ENCODE measurements around the gene THTPA.
A peak's percentile ranks its signal among the peaks of the same experiment; 100 is the strongest.
"Not testable (repeated sequence)": the region's sequence is repeated elsewhere in the genome, so short reads cannot be mapped to it uniquely, and the experiment has no call there.

THTPA gene

DNA sequence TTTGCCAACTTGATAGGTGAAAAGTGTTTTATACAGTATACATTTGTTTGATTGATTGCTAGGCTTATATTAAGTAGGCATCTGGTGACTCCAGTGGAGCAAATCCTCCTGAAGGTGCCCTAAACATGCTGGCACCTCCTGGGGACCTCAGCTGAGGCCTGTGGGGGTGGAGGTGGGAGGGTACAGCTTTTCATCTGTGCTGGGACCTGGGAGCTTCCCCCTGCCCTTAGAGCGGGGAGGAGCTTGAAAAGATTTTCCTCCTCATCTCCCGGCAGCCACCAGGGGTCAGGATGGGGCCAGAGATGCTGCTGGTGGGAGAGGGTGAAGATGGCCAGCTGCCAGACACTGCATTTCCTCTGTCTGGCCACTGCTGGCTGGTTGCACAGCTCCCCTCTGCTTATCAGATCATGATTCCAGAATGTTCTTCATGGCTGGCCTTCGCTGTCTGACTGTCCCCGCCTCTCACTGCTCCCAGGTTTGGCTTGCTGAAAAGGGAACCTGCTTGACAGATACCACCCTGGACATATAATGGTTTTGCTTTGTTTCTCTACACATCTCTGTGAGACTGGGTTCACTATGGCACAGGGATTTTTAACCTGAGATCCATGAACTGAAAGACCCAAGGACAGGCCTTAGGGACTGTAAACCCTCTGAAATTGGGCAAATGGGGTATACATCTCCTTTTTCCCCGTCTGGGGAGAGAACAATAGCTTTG lies 33.0 kb downstream of the THTPA start:
- Histone ChIP-seq H2BK15ac (ENCODE audit: low read length) (no peak overlapping the region), H2BK12ac (ENCODE audit: low read length) (no peak overlapping the region), H3K4me2 (ENCODE audit: insufficient read depth, low read length, poor library complexity, severe bottlenecking) (no peak overlapping the region), H2AFZ (ENCODE audit: low read length) (peak overlapping the region; percentile 83), H3K9ac (ENCODE audit: low read depth, low read length, poor library complexity) (no peak overlapping the region), H4K91ac (ENCODE audit: low read depth, low read length, poor library complexity) (no peak overlapping the region), H2BK120ac (ENCODE audit: low read depth, low read length) (no peak overlapping the region), H3K4ac (ENCODE audit: low read length) (no peak overlapping the region), H3K14ac (ENCODE audit: low read length) (no peak overlapping the region), H2BK5ac (ENCODE audit: low read length) (no peak overlapping the region), H2AK5ac (ENCODE audit: low read depth, low read length) (no peak overlapping the region), H3K18ac (ENCODE audit: low read length) (no peak overlapping the region), H3K79me1 (ENCODE audit: low read depth, low read length) (no peaks in the 10 kb centered on the region), H3K9me3 (replicated peaks in 1 of 2; ENCODE audit: control insufficient read depth in 2 of 2, insufficient read depth in 1 of 2, low read depth in 1 of 2, low read length in 2 of 2) (no peaks in the 10 kb centered on the region), H4K8ac (ENCODE audit: low read depth, low read length) (no peak overlapping the region), H3K23ac (ENCODE audit: low read depth, low read length, poor library complexity) (no peak overlapping the region), H3K36me3 (replicated peaks in 1 of 2; ENCODE audit: control insufficient read depth in 2 of 2, insufficient read depth in 2 of 2, low read length in 2 of 2) (no peaks in the 10 kb centered on the region), H3K27ac (replicated peaks; ENCODE audit: low read length) (no peak overlapping the region), H3K4me1 (ENCODE audit: control insufficient read depth in 2 of 2, insufficient read depth in 1 of 2, low read depth in 1 of 2, low read length in 2 of 2) (peaks cover 0 to 3% of the 10 kb centered on the region in 2 donors), H3K27me3 (ENCODE audit: control insufficient read depth in 3 of 3, insufficient read depth in 3 of 3, low read depth in 1 of 3, low read length in 3 of 3) (no peaks in the 10 kb centered on the region), H3K4me3 (ENCODE audit: low read length in 2 of 2) (no peak overlapping the region)
- DNase-seq (ENCODE audit: low spot score), result peak; percentile 65
- WGBS, 2 donors (ENCODE audit: extremely low coverage in 2 of 2, insufficient read length in 2 of 2, insufficient replicate concordance in 1 of 2), result no CpG with 5 or more reads among the region's 5 CpGs

DNA sequence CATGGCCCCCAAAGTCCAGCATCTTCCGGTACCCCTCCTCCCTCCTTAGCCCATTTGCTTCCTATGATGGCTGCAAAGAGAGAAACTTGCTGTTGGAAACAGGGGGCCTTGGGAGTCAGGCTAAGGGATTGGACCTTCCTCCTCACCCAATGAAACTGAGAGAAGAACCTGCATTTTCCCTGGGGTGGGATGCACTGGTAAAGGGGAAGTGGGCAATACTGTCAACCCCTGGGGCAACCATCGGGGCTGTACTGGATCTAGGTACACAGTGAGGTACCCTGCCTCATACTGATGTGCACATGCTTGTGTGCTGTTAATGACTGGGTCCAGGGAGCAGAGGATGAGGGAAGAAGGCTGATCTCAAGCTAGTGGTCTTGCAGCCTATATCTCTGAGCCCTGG lies 33.5 kb downstream of the THTPA start:
- no peaks in the 10 kb centered on the region for H3K9me3 ChIP-seq (replicated peaks in 1 of 2; ENCODE audit: control insufficient read depth in 2 of 2, insufficient read depth in 1 of 2, low read depth in 1 of 2, low read length in 2 of 2)
- H2BK5ac ChIP-seq (ENCODE audit: low read length), result no peak overlapping the region
- H3K18ac ChIP-seq (ENCODE audit: low read length), result no peak overlapping the region
- no peak overlapping the region for H3K4me3 ChIP-seq (ENCODE audit: low read length in 2 of 2)
- H2AFZ ChIP-seq (ENCODE audit: low read length), result peak overlapping the region; percentile 83
- H3K36me3 ChIP-seq (replicated peaks in 1 of 2; ENCODE audit: control insufficient read depth in 2 of 2, insufficient read depth in 2 of 2, low read length in 2 of 2), result no peaks in the 10 kb centered on the region
- H2BK12ac ChIP-seq (ENCODE audit: low read length), result no peak overlapping the region
- H3K79me1 ChIP-seq (ENCODE audit: low read depth, low read length), result no peaks in the 10 kb centered on the region
- peak overlapping the region; percentile 47 for H2AK5ac ChIP-seq (ENCODE audit: low read depth, low read length)
- no peaks in the 10 kb centered on the region for H3K27me3 ChIP-seq (ENCODE audit: control insufficient read depth in 3 of 3, insufficient read depth in 3 of 3, low read depth in 1 of 3, low read length in 3 of 3)
- H4K91ac ChIP-seq (ENCODE audit: low read depth, low read length, poor library complexity), result no peak overlapping the region
- H4K8ac ChIP-seq (ENCODE audit: low read depth, low read length), result no peak overlapping the region
- H3K23ac ChIP-seq (ENCODE audit: low read depth, low read length, poor library complexity), result no peak overlapping the region
- H3K4me2 ChIP-seq (ENCODE audit: insufficient read depth, low read length, poor library complexity, severe bottlenecking), result no peak overlapping the region
- no peak overlapping the region for H2BK15ac ChIP-seq (ENCODE audit: low read length)
- no peak overlapping the region for H3K14ac ChIP-seq (ENCODE audit: low read length)
- WGBS, 2 donors (ENCODE audit: extremely low coverage in 2 of 2, insufficient read length in 2 of 2, insufficient replicate concordance in 1 of 2), result no CpG with 5 or more reads among the region's 2 CpGs
- H2BK120ac ChIP-seq (ENCODE audit: low read depth, low read length), result no peak overlapping the region
- no peak overlapping the region for H3K27ac ChIP-seq (replicated peaks; ENCODE audit: low read length)
- no peak overlapping the region for H3K4ac ChIP-seq (ENCODE audit: low read length)
- H3K9ac ChIP-seq (ENCODE audit: low read depth, low read length, poor library complexity), result no peak overlapping the region
- H3K4me1 ChIP-seq (ENCODE audit: control insufficient read depth in 2 of 2, insufficient read depth in 1 of 2, low read depth in 1 of 2, low read length in 2 of 2), result peaks cover 0 to 3% of the 10 kb centered on the region in 2 donors
- no peak for DNase-seq (ENCODE audit: low spot score)

DNA sequence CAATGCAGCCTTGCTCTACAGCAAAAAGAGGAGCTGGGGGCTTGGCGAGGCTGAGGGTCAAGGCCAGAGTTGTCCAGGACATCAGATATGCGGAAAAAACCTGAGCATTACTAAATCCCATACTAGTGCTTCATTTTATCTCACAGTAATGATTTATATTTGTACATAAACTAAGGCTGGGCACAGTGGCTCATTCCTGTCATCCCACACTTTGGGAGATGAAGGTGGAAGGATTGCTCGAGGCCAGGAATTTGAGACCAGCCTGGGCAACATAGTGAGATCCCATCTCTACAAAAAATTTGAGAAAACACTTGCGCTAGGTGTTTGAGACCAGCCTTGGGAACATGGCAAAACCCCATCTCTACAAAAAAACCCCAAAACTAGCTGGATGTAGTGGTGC lies 34.1 kb downstream of the THTPA start:
- Histone ChIP-seq H3K18ac (ENCODE audit: low read length) (no peak overlapping the region), H2BK15ac (ENCODE audit: low read length) (no peak overlapping the region), H2BK120ac (ENCODE audit: low read depth, low read length) (no peak overlapping the region), H3K4me3 (ENCODE audit: low read length in 2 of 2) (no peak overlapping the region), H3K4me1 (ENCODE audit: control insufficient read depth in 2 of 2, insufficient read depth in 1 of 2, low read depth in 1 of 2, low read length in 2 of 2) (peaks cover 0 to 3% of the 10 kb centered on the region in 2 donors), H2AK5ac (ENCODE audit: low read depth, low read length) (no peak overlapping the region), H3K9ac (ENCODE audit: low read depth, low read length, poor library complexity) (no peak overlapping the region), H4K8ac (ENCODE audit: low read depth, low read length) (no peak overlapping the region), H2BK12ac (ENCODE audit: low read length) (no peak overlapping the region), H3K79me1 (ENCODE audit: low read depth, low read length) (no peaks in the 10 kb centered on the region), H2AFZ (ENCODE audit: low read length) (no peak overlapping the region), H3K27me3 (ENCODE audit: control insufficient read depth in 3 of 3, insufficient read depth in 3 of 3, low read depth in 1 of 3, low read length in 3 of 3) (no peaks in the 10 kb centered on the region), H3K9me3 (replicated peaks in 1 of 2; ENCODE audit: control insufficient read depth in 2 of 2, insufficient read depth in 1 of 2, low read depth in 1 of 2, low read length in 2 of 2) (no peaks in the 10 kb centered on the region), H3K27ac (replicated peaks; ENCODE audit: low read length) (no peak overlapping the region), H3K14ac (ENCODE audit: low read length) (no peak overlapping the region), H2BK5ac (ENCODE audit: low read length) (no peak overlapping the region), H3K23ac (ENCODE audit: low read depth, low read length, poor library complexity) (no peak overlapping the region), H3K4ac (ENCODE audit: low read length) (no peak overlapping the region), H3K36me3 (replicated peaks in 1 of 2; ENCODE audit: control insufficient read depth in 2 of 2, insufficient read depth in 2 of 2, low read length in 2 of 2) (no peaks in the 10 kb centered on the region), H3K4me2 (ENCODE audit: insufficient read depth, low read length, poor library complexity, severe bottlenecking) (no peak overlapping the region), H4K91ac (ENCODE audit: low read depth, low read length, poor library complexity) (no peak overlapping the region)
- no CpG with 5 or more reads among the region's 4 CpGs for WGBS, 2 donors (ENCODE audit: extremely low coverage in 2 of 2, insufficient read length in 2 of 2, insufficient replicate concordance in 1 of 2)
- DNase-seq (ENCODE audit: low spot score), result no peak

DNA sequence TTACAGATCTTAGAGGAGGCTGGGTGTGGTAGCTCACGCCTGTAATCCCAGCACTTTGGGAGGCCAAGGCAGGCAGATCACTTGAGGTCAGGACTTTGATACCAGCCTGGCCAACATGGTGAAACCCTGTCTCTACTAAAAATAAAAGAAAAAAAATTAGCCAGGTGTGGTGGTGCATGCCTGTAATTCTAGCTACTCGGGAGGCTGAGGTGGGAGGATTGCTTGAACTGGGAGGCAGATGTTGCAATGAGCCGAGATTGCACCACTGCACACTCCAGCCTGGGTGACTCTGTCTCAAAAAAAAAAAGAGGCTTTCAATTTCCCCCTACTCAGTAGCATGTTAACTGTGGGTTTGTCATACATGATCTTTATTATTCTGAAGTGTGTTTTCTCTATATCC lies 38.1 kb downstream of the THTPA start:
- H3K18ac ChIP-seq (ENCODE audit: low read length); H3K14ac ChIP-seq (ENCODE audit: low read length); H3K4ac ChIP-seq (ENCODE audit: low read length); H2BK5ac ChIP-seq (ENCODE audit: low read length); H3K36me3 ChIP-seq (replicated peaks in 1 of 2; ENCODE audit: control insufficient read depth in 2 of 2, insufficient read depth in 2 of 2, low read length in 2 of 2); H3K9me3 ChIP-seq (replicated peaks in 1 of 2; ENCODE audit: control insufficient read depth in 2 of 2, insufficient read depth in 1 of 2, low read depth in 1 of 2, low read length in 2 of 2); H3K79me1 ChIP-seq (ENCODE audit: low read depth, low read length); H2BK12ac ChIP-seq (ENCODE audit: low read length); H2AK5ac ChIP-seq (ENCODE audit: low read depth, low read length); H3K9ac ChIP-seq (ENCODE audit: low read depth, low read length, poor library complexity); H3K4me2 ChIP-seq (ENCODE audit: insufficient read depth, low read length, poor library complexity, severe bottlenecking); H3K27ac ChIP-seq (replicated peaks; ENCODE audit: low read length); H2AFZ ChIP-seq (ENCODE audit: low read length); H3K27me3 ChIP-seq (ENCODE audit: control insufficient read depth in 3 of 3, insufficient read depth in 3 of 3, low read depth in 1 of 3, low read length in 3 of 3); H2BK120ac ChIP-seq (ENCODE audit: low read depth, low read length); H3K23ac ChIP-seq (ENCODE audit: low read depth, low read length, poor library complexity); DNase-seq (ENCODE audit: low spot score); H4K91ac ChIP-seq (ENCODE audit: low read depth, low read length, poor library complexity); H3K4me3 ChIP-seq (ENCODE audit: low read length in 2 of 2); H2BK15ac ChIP-seq (ENCODE audit: low read length); H4K8ac ChIP-seq (ENCODE audit: low read depth, low read length); H3K4me1 ChIP-seq (ENCODE audit: control insufficient read depth in 2 of 2, insufficient read depth in 1 of 2, low read depth in 1 of 2, low read length in 2 of 2): not testable (repeated sequence)
- no CpG with 5 or more reads among the region's 3 CpGs for WGBS, 2 donors (ENCODE audit: extremely low coverage in 2 of 2, insufficient read length in 2 of 2, insufficient replicate concordance in 1 of 2)
